ENCODE results near the gene PRTN3. TPM values are rescaled to one million over a fixed set of nuclear protein-coding genes. Genes with fewer than 3 reads are reported as not detected.

Gene PRTN3
- total and polyA plus RNA-seq, 2 of the 4 experiments (the other 2 are of a cell fraction), result not detected

DNA sequence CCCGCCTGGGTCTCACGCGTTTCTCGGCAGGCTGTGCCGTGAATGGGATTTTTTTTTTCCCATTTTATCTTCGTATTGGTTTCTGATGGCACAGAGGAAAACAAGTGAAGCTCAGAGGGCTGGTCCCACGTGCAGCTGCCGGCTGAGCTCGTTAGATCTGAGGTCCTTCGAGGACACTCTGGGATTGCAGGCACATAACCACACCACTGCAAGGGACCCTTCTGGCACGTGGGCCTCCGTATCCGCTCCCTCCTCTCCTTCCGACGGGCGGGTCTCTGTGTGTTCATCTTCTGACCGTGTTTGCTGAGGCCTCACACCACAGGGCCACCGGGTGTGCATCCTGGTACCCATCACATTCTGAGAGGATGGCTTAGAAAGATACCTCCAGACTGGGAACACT, 35.3 kb downstream of the PRTN3 start:
- no peak overlapping the region for H2BK20ac ChIP-seq (ENCODE audit: low read depth, low read length)
- intact Hi-C loops (cut with micrococcal nuclease) (no loop called here), in situ Hi-C loops (cut with MboI; ENCODE audit: low sequenced_read_pairs) (no loop called here), dilution Hi-C loops (cut with HindIII; ENCODE audit: low sequenced_read_pairs, unreplicated experiment) (no loop called here)
- no peak overlapping the region for H3K4me3 ChIP-seq (ENCODE audit: insufficient read depth, low read depth, low read length)
- H2AFZ ChIP-seq (replicated peaks; ENCODE audit: low read length, poor library complexity), result no peak overlapping the region
- no peak overlapping the region for H2BK5ac ChIP-seq (ENCODE audit: low read depth, low read length, poor library complexity, severe bottlenecking)
- H3K79me1 ChIP-seq (ENCODE audit: low read depth in 1 of 2, low read length in 2 of 2), result peaks cover 0 to 4% of the 10 kb centered on the region in 2 experiments; a peak in 1 of 4 replicates
- H4K5ac ChIP-seq (ENCODE audit: low read depth, low read length), result no peak overlapping the region
- peaks cover 15% of the 10 kb centered on the region for H4K20me1 ChIP-seq (ENCODE audit: insufficient read depth, low read length)
- DNase-seq (no peak), ATAC-seq (ENCODE audit: low read depth) (no peak)
- TF ChIP-seq MAFK (IDR thresholded peaks at IDR 0.05; ENCODE audit: low read depth, low read length), result no peak
- TF ChIP-seq FOS (IDR thresholded peaks at IDR 0.05; ENCODE audit: low read depth, low read length), result no peak
- TF ChIP-seq RFX5 (IDR thresholded peaks at IDR 0.05; ENCODE audit: low read depth, low read length), result no peak
- no peak for TF ChIP-seq SMC3 (IDR thresholded peaks at IDR 0.05; ENCODE audit: low read depth, low read length)
- no peak for TF ChIP-seq MAZ (IDR thresholded peaks at IDR 0.05; ENCODE audit: borderline replicate concordance, low read depth, low read length)
- no peak for TF ChIP-seq CHD1 (IDR thresholded peaks at IDR 0.05; ENCODE audit: low read depth, low read length)
- TF ChIP-seq, protein P1, sequence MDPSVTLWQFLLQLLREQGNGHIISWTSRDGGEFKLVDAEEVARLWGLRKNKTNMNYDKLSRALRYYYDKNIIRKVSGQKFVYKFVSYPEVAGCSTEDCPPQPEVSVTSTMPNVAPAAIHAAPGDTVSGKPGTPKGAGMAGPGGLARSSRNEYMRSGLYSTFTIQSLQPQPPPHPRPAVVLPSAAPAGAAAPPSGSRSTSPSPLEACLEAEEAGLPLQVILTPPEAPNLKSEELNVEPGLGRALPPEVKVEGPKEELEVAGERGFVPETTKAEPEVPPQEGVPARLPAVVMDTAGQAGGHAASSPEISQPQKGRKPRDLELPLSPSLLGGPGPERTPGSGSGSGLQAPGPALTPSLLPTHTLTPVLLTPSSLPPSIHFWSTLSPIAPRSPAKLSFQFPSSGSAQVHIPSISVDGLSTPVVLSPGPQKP (IDR thresholded peaks at IDR 0.05; ENCODE audit: borderline replicate concordance, low read depth, low read length), result no peak
- no peak for TF ChIP-seq BHLHE40 (IDR thresholded peaks at IDR 0.05; ENCODE audit: low read depth, low read length)
- TF ChIP-seq, protein P2, sequence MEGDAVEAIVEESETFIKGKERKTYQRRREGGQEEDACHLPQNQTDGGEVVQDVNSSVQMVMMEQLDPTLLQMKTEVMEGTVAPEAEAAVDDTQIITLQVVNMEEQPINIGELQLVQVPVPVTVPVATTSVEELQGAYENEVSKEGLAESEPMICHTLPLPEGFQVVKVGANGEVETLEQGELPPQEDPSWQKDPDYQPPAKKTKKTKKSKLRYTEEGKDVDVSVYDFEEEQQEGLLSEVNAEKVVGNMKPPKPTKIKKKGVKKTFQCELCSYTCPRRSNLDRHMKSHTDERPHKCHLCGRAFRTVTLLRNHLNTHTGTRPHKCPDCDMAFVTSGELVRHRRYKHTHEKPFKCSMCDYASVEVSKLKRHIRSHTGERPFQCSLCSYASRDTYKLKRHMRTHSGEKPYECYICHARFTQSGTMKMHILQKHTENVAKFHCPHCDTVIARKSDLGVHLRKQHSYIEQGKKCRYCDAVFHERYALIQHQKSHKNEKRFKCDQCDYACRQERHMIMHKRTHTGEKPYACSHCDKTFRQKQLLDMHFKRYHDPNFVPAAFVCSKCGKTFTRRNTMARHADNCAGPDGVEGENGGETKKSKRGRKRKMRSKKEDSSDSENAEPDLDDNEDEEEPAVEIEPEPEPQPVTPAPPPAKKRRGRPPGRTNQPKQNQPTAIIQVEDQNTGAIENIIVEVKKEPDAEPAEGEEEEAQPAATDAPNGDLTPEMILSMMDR (conservative IDR thresholded peaks at IDR 0.05; ENCODE audit: low read depth, low read length), result no peak
- no peak for TF ChIP-seq RAD21 (IDR thresholded peaks at IDR 0.05; ENCODE audit: low read length)
- TF ChIP-seq POLR2A (IDR thresholded peaks at IDR 0.05; ENCODE audit: low read depth, low read length), result no peak
- TF ChIP-seq RCOR1 (IDR thresholded peaks at IDR 0.05; ENCODE audit: insufficient replicate concordance, low read length), result no peak
- H3K14ac ChIP-seq (replicated peaks; ENCODE audit: low read depth, low read length), result no peak overlapping the region
- H3K9me3 ChIP-seq (ENCODE audit: control insufficient read depth, insufficient read depth, low read length), result no peaks in the 10 kb centered on the region
- no peak overlapping the region for H4K91ac ChIP-seq (ENCODE audit: insufficient read depth, low read depth, low read length)
- H3K4ac ChIP-seq (ENCODE audit: low read depth, low read length), result no peak overlapping the region
- H3K4me1 ChIP-seq (ENCODE audit: control insufficient read depth, insufficient read depth, low read length), result peaks cover 5% of the 10 kb centered on the region
- no peak overlapping the region for H2AK5ac ChIP-seq (ENCODE audit: low read depth, low read length)
- no peak overlapping the region for H2BK15ac ChIP-seq (ENCODE audit: low read depth, low read length)
- no peak overlapping the region for H2AK9ac ChIP-seq (replicated peaks; ENCODE audit: low read depth, low read length, poor library complexity)
- no peak overlapping the region for H3K27ac ChIP-seq (ENCODE audit: insufficient read depth, low read length)
- H3K36me3 ChIP-seq (ENCODE audit: control insufficient read depth, insufficient read depth, low read length), result peaks cover 43% of the 10 kb centered on the region
- no peak overlapping the region for H3K4me2 ChIP-seq (ENCODE audit: low read depth, low read length)
- no peak overlapping the region for H2BK120ac ChIP-seq (ENCODE audit: low read depth, low read length)
- H3K9ac ChIP-seq (ENCODE audit: low read depth, low read length), result no peak overlapping the region
- H3K27me3 ChIP-seq (ENCODE audit: control insufficient read depth, insufficient read depth, low read length), result no peaks in the 10 kb centered on the region
- no peaks in the 10 kb centered on the region for H3K9me1 ChIP-seq (ENCODE audit: insufficient read depth, low read length)
- BruUV-seq (replicated peaks), result no TSS peak
- ChIA-PET POLR2A (ENCODE audit: unreplicated experiment) (no interaction called here), CTCF (no interaction called here)
- H4K8ac ChIP-seq (ENCODE audit: low read depth in 2 of 2, low read length in 2 of 2), result no peak overlapping the region
- 85% methylated on average over 15 of the region's 18 CpGs; no CpG with 5 or more reads in 1 of the 2 experiments for WGBS, 2 experiments (ENCODE audit: extremely low coverage in 2 of 2, insufficient read length in 1 of 2)
- no peak overlapping the region for H3K18ac ChIP-seq (ENCODE audit: low read depth, low read length)
- no peak overlapping the region for H3K56ac ChIP-seq (ENCODE audit: extremely low read depth, insufficient read depth, low read length)
- no peak overlapping the region for H3K23ac ChIP-seq (ENCODE audit: low read depth, low read length)
